Measurements from ENCODE around the gene ESRRB. TPM values are rescaled to one million over a fixed set of nuclear protein-coding genes. Genes with fewer than 3 reads are reported as not detected.

Gene ESRRB
- total RNA-seq, 4 donors from 2014 or later = 0.81 to 0.93 TPM; not detected in 2

DNA sequence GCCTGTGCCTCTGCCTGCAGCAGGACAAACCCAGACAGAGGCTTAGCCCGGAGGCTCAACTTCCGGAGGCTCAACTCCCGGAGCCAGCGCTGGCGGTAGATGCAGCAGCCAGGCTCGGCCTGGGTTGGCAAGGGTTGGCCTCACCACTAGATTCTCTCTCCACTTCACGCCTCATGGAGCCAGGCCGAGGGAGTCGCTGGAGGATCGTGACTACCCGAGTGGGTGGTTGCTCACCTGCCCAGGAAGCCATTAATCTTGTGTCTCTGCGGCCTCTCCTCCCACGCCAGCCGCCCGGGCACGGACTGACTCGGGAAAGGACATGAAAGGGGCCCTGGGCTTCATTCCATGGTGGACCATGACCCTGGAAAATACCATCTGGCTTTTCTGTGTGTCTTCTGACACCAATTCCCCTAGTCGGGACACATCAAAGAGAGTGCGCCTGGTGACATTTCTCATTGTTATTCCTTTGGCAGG, 20.8 kb downstream of the ESRRB start:
- WGBS, 2 donors (ENCODE audit: low coverage in 1 of 2) = 76% methylated on average over 7 of the region's 19 CpGs; no CpG with 5 or more reads in 1 of the 2 donors
- H3K27ac ChIP-seq = no peak overlapping the region
- H3K27me3 ChIP-seq = peaks cover 34% of the 10 kb centered on the region
- no peak for TF ChIP-seq POLR2A (IDR thresholded peaks at IDR 0.05)
- no peak for TF ChIP-seq EP300 (IDR thresholded peaks at IDR 0.05)
- TF ChIP-seq, protein P1, sequence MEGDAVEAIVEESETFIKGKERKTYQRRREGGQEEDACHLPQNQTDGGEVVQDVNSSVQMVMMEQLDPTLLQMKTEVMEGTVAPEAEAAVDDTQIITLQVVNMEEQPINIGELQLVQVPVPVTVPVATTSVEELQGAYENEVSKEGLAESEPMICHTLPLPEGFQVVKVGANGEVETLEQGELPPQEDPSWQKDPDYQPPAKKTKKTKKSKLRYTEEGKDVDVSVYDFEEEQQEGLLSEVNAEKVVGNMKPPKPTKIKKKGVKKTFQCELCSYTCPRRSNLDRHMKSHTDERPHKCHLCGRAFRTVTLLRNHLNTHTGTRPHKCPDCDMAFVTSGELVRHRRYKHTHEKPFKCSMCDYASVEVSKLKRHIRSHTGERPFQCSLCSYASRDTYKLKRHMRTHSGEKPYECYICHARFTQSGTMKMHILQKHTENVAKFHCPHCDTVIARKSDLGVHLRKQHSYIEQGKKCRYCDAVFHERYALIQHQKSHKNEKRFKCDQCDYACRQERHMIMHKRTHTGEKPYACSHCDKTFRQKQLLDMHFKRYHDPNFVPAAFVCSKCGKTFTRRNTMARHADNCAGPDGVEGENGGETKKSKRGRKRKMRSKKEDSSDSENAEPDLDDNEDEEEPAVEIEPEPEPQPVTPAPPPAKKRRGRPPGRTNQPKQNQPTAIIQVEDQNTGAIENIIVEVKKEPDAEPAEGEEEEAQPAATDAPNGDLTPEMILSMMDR (IDR thresholded peaks at IDR 0.05) = no peak
- TF ChIP-seq POLR2AphosphoS5 (IDR thresholded peaks at IDR 0.05) = no peak
- no peaks in the 10 kb centered on the region for H3K4me1 ChIP-seq
- ATAC-seq = no peak
- H3K36me3 ChIP-seq = no peaks in the 10 kb centered on the region
- H3K9me3 ChIP-seq = no peaks in the 10 kb centered on the region
- H3K4me3 ChIP-seq = no peak overlapping the region

DNA sequence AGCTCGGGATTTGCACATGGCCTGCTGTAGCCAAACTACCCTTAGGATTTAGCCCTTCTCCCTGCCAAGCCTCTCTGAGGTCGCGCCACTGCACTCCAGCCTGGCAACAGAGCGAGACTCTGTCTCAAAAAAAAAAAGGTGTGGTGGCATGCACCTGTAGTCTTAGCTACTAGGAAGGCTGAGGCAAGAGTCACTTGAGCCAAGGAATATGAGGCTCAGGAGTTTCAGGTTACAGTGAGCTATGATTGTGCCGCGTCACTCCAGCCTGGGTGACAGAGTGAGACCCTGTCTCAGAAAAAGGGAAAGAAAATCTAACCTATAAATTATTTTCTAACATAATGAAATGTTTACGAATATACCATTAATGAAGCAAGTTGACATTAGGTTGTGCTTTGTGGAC, 29.7 kb downstream of the ESRRB start:
- Histone ChIP-seq H3K27ac (no peak overlapping the region), H3K36me3 (no peaks in the 10 kb centered on the region), H3K4me3 (no peak overlapping the region), H3K27me3 (peaks cover 5% of the 10 kb centered on the region), H3K9me3 (no peaks in the 10 kb centered on the region), H3K4me1 (no peaks in the 10 kb centered on the region)
- 80 to 93% methylated on average over 4 to 5 of the region's 7 CpGs for WGBS, 2 donors (ENCODE audit: low coverage in 1 of 2)
- TF ChIP-seq EP300 (IDR thresholded peaks at IDR 0.05) (no peak), POLR2A (IDR thresholded peaks at IDR 0.05) (no peak), POLR2AphosphoS5 (IDR thresholded peaks at IDR 0.05) (no peak)
- TF ChIP-seq, protein P1 (IDR thresholded peaks at IDR 0.05) = no peak
- no peak for ATAC-seq

DNA sequence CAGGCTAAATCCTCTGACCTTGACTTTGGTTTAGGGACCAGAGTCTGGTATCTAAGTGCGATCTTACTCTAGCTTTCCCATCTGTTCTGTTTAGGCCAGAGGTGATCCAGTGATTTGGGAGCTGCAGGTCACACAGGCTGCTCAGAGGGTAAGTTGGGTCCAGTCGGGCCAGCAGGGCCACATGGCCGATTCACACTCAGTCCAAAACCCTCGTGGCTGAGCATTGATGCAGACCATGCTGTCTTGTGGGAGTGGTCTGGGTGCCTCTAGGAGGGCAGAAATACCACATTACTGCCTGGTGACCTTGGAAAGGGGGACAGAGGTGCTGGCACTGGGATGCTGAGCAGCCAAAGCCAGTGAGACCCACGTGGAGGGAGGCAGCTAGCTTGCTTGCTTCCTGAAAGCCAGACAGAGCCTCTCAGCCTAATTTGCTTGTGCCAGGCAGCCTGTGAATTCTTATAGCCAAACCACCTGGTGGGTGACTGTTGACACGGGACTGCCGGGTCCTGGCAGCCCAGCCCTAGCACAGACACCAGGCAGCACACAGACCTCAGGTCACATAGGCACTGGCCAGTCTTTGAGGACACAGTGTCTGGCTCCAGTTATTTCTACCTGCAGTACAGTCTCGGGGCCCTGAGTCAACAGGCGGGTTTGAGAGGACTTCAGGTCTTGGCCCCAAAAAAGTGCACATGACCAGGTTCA, 31.7 kb downstream of the ESRRB start:
- H3K27me3 ChIP-seq = peaks cover 13% of the 10 kb centered on the region
- ATAC-seq = no peak
- H3K4me3 ChIP-seq = no peak overlapping the region
- H3K36me3 ChIP-seq = no peaks in the 10 kb centered on the region
- H3K4me1 ChIP-seq = no peaks in the 10 kb centered on the region
- TF ChIP-seq POLR2AphosphoS5 (IDR thresholded peaks at IDR 0.05) = no peak
- TF ChIP-seq, protein P1 (IDR thresholded peaks at IDR 0.05) = no peak
- TF ChIP-seq POLR2A (IDR thresholded peaks at IDR 0.05) = no peak
- no peak for TF ChIP-seq EP300 (IDR thresholded peaks at IDR 0.05)
- no peak overlapping the region for H3K27ac ChIP-seq
- H3K9me3 ChIP-seq = no peaks in the 10 kb centered on the region
- 74 to 100% methylated on average over 1 to 3 of the region's 9 CpGs for WGBS, 2 donors (ENCODE audit: low coverage in 1 of 2)

DNA sequence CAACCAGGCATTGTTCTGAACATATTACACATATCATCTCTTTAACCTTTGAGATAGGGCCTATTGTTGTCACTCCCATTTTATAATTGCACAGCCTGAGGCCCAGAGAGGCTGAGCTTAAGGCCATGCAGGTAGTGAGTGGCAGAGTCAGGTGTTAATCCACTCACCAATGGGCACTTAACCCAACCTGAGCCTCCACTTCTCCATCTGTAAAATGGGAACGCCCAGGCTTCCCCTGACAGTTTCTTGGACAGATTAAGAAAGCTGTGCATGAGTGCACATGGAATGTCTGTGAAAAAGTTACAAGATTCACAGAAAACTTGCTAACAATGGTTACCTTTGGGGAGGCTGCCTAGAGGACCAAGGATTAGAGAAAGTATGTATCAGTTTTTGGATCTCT, 32.9 kb downstream of the ESRRB start:
- no peaks in the 10 kb centered on the region for H3K4me1 ChIP-seq
- H3K4me3 ChIP-seq = no peak overlapping the region
- 80 to 100% methylated on average over 1 of the region's 1 CpG for WGBS, 2 donors (ENCODE audit: low coverage in 1 of 2)
- no peak for ATAC-seq
- H3K9me3 ChIP-seq = no peaks in the 10 kb centered on the region
- no peak for TF ChIP-seq POLR2A (IDR thresholded peaks at IDR 0.05)
- no peak for TF ChIP-seq EP300 (IDR thresholded peaks at IDR 0.05)
- TF ChIP-seq, protein P1 (IDR thresholded peaks at IDR 0.05) = no peak
- no peak for TF ChIP-seq POLR2AphosphoS5 (IDR thresholded peaks at IDR 0.05)
- peaks cover 22% of the 10 kb centered on the region for H3K27me3 ChIP-seq
- H3K36me3 ChIP-seq = no peaks in the 10 kb centered on the region
- H3K27ac ChIP-seq = no peak overlapping the region

DNA sequence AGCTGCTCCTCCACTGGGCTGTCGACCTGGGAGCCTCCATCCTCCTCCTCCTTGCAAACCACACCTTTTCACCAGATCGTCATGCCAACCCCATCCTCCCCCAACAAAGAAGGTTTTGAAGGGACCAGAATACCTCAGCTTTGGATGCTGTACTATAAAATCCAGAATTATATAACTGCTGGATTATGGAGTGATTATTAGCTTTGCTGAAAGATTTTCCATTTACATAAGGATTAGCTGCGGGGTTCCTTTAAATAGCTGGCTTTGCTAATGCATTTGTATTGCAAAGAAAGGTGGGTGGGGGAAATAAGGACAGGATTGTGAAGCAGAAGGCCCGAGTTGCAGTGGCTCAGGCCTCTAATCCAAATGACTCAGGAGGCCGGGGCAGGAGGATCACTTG, 36.6 kb downstream of the ESRRB start:
- ATAC-seq = no peak
- no peaks in the 10 kb centered on the region for H3K9me3 ChIP-seq
- TF ChIP-seq POLR2A (IDR thresholded peaks at IDR 0.05) = no peak
- no peak for TF ChIP-seq POLR2AphosphoS5 (IDR thresholded peaks at IDR 0.05)
- no peak for TF ChIP-seq EP300 (IDR thresholded peaks at IDR 0.05)
- TF ChIP-seq, protein P1 (IDR thresholded peaks at IDR 0.05) = no peak
- H3K4me1 ChIP-seq = no peaks in the 10 kb centered on the region
- peaks cover 49% of the 10 kb centered on the region for H3K27me3 ChIP-seq
- WGBS, 2 donors (ENCODE audit: low coverage in 1 of 2) = 33 to 44% methylated on average over 5 of the region's 5 CpGs
- H3K27ac ChIP-seq = no peak overlapping the region
- H3K36me3 ChIP-seq = no peaks in the 10 kb centered on the region
- H3K4me3 ChIP-seq = no peak overlapping the region

Measured in gastroesophageal sphincter (tissue), 4 donors.